ENCODE data around the gene CKAP2L.
A peak's percentile ranks its signal among the peaks of the same experiment; 100 is the strongest.
"Not testable (repeated sequence)": the region's sequence is repeated elsewhere in the genome, so short reads cannot be mapped to it uniquely, and the experiment has no call there.

CKAP2L gene

DNA sequence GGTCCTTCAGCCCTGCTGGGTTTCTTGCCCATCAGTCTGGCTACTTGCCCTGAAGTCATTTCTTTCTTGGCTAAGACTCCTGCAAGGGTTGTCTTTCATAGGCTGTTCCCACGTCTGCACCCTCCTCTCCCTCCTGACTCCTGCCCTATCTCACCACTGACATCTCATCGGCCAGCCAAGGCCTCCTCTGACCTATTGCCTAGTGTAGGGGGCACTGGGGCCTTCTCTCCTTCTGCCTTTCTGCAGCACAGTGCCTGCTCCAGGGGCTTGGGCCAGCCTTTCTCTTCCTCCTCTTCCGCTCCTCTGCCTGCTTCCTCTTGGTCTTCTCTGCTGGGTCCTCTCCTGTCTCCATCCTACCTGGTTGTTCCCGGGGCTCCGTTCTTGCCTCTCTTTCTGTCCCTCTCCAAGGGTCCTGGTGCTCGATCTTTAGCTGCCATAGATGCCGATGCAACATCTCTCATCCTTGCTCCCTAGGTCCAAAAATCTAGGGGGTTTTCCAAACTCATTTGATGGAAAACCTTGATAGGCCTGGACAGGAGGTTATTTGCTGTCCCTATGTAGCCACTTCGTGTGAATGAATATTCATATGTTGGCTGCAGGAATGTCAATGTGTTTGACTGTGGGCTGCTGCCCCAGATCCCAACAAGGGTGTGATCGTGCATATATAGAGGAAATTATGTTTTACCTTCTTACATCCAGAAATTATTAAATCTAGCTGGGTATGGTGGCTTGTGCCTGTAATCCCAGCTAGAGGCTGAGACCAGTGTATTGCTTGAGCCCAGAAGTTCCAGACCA is 53.3 kb downstream of the CKAP2L start:
- DNase-seq (ENCODE audit: low read depth in 1 of 2, low spot score in 1 of 2), result no peak

DNA sequence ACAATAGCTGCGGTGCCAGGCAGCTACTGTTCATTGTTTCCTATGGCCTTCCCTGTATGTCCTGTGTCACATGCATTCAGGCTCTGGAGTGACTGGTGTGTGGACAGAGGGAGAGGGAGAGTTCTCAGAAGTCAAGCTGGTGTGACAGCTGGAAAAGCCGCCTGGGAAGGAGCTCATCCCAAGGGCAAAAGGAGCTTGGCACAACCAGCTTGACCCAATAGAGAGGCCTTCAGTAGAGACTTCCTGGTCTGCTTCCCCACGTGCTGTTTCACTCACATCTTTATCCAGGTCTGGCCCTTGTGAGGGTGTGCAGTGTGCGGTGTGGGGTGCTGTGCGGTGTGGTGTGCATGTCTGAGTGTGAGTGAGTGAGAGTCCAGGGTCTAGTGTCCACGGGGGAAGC is 54.7 kb downstream of the CKAP2L start:
- no peak for DNase-seq (ENCODE audit: low read depth in 1 of 2, low spot score in 1 of 2)

DNA sequence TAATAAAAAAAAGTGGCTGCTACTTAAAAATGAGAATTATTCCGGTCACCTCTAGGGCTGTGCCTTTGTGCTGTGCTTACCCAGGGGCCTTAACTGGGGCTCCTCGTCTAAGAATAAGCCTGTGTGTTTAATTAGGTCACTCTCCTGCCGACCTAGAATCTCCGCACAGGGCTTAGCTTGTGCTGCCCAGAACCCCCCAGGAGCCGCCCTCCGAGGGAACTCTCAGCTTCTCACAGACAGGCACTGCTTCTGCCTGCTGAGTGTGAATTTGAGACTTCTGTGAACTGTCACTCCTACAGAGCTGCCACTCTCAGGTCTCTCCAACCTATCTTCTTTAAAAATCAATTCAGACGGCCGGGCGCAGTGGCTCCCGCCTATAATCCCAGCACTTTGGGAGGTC is 55.4 kb downstream of the CKAP2L start:
- DNase-seq (ENCODE audit: low read depth in 1 of 2, low spot score in 1 of 2), result no peak

DNA sequence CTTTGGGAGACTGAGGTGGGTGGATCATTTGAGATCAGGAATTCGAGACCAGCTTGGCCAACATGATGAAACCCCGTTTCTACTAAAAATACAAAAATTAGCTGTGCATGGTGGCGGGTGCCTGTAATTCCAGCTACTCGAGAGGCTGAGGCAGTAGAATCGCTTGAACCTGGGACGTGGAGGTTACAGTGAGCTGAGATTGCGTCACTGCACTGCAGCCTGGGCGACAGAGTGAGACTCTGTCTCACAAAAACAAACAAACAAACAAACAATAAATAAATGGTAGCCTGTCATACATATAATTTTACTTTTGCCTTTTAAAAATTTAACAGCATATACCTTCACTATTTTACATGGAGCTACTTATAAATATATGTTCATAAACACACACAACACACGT is 57.5 kb downstream of the CKAP2L start:
- not testable (repeated sequence) for DNase-seq (ENCODE audit: low read depth in 1 of 2, low spot score in 1 of 2)

DNA sequence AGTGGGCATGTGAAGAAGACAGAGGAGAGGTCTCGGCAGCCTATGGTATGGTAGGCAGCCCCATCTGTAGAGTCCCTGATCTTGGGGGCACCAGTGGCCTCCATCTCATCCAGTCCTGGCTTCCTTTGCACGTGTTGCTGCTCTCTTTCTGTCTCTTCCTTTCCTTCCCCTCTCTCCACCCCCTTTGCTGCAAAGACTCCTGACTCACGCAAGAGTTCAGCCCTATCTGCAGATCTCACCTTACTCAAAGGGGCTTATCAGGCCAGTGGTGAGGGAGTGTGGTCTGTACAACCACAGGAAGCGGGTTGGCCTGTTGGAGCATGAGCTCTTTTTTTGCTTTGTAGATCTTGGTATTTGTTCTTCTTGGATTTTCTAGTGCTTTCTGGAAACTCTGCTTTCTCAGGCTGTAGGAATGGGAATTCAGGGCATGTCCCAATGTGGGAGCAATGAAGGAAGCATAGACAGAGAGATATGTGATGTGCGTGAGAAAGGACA is 58.2 kb downstream of the CKAP2L start:
- no peak for DNase-seq (ENCODE audit: low read depth in 1 of 2, low spot score in 1 of 2)

DNA sequence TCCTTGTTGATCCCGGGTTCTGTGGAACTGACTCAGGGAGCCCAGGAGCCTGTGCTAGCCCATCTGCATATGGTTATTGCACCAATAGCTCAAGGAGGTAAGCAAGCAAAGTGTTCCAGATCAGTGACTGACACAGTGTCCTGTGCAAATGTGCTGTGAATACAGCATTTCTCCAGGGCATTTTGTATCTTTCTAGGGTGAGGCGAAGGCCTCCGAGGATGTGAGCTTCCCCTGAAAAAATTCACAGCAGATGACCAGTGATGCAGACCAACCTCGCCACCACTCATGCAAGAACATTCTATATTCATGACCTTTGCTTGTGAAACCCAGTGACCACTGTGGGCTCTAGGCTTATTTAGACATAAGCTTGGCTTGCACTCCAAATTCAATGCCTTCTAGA is 58.8 kb downstream of the CKAP2L start:
- DNase-seq (ENCODE audit: low read depth in 1 of 2, low spot score in 1 of 2), result no peak

DNA sequence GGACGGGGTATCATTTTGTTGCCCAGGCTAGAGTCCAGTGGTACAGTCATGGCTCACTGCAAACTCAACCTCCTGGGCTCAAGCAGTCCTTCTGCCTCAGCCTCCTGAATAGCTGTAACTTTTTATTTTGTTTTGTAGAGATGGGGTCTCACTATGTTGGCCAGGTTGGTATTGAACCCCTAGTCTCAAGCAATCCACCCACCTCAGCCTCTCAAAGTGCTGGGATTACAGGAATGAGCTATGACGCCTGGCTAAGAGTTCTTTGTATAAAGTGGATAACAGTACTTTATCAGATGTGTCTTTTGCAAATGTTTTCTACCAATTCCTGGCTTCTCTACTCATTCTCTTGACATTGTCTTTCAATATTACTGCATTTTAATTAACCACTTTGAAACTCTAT is 60.7 kb downstream of the CKAP2L start:
- DNase-seq (ENCODE audit: low read depth in 1 of 2, low spot score in 1 of 2), result no peak

DNA sequence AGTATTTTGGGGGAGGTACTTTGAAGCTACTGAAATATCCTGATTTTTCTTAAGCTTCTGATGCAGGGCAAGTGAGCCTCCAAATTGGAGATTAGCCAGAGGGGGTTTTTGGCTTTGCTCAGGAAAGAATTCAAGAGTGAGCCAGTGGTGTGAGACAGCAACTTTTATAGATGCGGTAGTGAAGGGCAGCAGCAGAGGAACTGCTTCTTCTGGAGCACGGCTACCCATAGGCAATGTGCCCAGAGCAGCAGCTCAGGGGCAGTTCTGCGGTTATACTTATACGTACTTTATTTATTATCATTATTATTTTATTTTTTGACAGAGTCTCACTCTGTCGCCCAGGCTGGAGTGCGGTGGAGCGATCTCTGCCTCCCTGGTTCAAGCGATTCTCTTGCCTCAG is 63.4 kb downstream of the CKAP2L start:
- DNase-seq (ENCODE audit: low read depth in 1 of 2, low spot score in 1 of 2), result no peak

DNA sequence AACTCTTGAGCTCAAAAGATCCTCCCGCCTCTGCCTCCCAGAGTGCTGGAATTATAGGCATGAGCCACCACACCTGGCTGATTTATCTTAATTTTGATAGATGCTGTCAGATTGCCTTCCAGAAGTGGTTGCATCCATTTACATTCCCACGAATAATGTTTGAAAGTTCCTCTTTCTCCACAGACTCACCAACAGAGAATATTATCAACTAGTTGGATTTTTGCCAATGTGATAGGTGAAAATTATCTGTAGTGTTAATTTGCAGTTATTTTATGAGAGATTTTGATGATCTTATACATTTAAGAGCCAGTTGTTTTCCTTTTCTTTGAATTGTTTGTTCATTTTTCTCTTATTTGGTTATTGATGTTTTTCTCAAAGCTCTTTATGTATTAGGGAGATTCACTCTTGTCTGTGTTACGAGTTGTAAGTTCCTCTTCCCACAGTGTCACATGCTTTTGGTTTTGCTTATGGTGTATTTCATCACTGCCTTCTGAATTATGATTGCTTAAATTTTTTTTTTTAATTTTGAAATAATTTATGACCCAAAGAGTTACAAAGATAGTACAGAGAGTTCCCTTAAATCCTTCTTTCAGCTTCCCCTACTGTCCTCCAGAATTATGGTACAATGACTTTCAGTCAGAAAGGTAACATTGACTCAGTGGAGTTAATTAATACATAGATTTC is 64.3 kb downstream of the CKAP2L start:
- no peak for DNase-seq (ENCODE audit: low read depth in 1 of 2, low spot score in 1 of 2)

DNA sequence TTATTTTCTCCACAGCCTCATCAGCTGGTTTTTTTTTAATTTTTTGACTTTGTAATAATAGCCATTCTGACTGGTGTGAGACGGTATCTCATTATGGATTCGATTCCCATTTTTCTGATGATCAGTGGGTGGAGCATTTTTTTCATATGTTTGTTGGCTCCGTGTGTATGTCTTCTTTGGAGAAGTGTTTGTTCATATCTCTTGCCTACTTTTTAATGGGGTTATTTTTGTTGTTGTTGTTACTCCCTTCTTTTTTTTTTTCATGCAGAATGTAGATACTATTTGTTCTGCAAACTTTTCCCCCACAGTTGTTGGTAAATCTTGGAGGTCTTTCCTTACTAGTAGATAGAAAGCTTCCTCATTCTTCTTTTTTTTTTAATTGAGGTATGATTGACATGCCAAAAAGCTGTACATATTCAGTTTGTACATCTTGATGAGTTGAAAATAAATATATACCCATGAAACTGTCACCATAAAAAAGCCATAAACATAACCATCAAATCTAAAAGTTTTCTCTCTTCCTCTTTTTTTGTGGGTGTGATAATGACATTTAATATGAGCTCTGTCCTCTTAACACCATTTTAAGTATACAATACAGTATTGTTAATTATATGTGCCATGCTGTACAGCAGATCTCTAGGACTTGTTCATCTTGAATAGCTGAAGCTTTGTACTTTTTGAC is 65.4 kb downstream of the CKAP2L start:
- DNase-seq (ENCODE audit: low read depth in 1 of 2, low spot score in 1 of 2), result no peak

DNA sequence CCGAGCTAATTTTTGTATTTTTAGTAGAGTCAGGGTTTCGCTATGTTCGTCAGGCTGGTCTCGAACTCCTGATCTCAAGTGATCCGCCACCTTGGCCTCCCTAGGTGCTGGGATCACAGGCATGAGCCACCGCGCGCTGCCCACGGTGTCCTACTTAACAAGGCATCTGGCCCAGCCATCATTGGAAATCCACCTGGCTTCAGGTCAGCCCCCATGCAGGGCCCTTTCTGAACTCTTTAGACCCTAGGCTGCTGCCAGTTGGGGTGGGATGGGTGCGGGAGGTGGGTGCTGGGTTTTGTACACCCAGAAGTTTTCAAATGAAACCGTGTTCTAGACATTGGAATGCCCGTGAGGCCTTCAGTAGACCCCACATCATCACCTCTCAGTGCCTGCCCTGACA is 70.2 kb downstream of the CKAP2L start:
- no peak for DNase-seq (ENCODE audit: low read depth in 1 of 2, low spot score in 1 of 2)

DNA sequence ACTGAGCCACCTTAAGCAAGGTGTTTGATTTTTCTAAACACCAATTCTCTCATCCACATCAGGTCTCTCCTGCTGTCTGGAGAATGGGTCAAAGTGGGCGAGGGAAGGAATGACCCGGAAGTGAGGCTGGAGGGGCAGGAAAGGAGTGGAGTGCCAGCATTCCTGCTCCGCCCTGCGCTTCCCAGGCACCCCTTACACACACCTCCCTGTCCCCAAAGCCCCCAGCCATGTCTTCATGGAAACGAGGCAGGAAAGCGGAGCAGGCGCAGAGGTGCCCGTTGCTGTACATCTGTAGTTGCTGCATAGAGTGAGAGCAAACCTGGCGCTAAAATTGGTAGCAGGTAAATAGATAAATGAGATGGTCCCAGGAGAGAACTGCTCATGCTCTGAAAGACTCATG is 70.8 kb downstream of the CKAP2L start:
- DNase-seq (ENCODE audit: low read depth in 1 of 2, low spot score in 1 of 2), result no peak

DNA sequence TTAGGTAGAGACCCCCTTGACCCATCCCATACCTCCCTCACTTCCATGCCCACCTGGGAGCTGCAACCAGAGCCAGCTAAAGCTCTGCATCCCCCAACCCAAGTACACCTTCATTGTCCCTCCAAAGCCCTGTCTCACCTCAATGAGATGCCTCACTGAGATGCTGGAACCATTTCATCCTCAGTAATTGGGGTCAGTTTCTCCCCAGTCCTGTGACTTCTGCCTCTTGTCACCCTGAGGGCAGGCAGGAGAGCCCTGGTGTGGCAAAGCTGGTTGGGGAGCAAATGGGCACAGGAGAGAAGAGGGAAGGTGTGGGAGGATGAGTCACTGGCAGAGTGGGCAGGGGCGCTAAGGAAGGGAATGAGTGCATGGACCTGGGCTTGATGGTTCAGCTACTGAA is 71.5 kb downstream of the CKAP2L start:
- DNase-seq (ENCODE audit: low read depth in 1 of 2, low spot score in 1 of 2), result no peak

DNA sequence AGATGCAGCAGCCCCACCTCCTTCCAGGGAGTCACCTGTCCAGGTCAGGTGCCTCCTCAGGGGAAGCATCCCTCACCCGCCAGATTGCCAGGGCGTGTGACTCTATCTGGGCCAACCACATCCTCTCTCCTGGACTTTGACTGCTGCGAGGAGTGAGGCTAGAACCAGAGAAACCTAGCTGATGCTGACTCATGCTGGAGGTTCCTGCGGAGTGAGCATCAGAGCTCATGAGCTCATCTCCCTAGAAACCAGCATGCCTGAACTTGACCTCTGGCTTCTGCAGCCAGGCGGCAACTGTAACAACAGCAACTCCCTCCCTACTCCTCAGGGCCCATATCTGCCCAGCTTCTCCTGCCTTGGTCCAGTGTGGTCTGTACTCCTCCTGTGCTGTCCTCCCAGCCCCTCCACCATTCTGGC is 71.9 kb downstream of the CKAP2L start:
- peak; percentile 15 to 18 for DNase-seq (ENCODE audit: low read depth in 1 of 2, low spot score in 1 of 2)

DNA sequence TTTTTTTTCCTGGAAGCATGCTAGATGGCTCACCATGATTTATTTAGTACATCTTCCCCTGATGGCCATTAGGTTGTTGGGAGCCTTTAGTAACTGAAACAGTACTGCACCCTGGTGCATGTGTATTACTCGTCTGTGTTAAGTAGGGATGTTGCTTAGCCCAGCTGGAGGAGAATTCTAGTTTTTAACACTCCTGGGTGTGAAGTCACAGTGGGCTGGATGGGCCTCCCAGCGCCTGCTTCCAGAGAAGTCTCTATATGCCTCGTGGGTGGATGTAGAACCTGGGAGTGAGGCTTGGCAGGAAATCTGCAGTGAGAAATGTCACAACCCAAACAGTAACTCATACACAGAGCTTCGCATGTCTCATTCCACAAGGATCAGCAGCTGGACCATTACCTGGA is 72.5 kb downstream of the CKAP2L start:
- no peak for DNase-seq (ENCODE audit: low read depth in 1 of 2, low spot score in 1 of 2)

DNA sequence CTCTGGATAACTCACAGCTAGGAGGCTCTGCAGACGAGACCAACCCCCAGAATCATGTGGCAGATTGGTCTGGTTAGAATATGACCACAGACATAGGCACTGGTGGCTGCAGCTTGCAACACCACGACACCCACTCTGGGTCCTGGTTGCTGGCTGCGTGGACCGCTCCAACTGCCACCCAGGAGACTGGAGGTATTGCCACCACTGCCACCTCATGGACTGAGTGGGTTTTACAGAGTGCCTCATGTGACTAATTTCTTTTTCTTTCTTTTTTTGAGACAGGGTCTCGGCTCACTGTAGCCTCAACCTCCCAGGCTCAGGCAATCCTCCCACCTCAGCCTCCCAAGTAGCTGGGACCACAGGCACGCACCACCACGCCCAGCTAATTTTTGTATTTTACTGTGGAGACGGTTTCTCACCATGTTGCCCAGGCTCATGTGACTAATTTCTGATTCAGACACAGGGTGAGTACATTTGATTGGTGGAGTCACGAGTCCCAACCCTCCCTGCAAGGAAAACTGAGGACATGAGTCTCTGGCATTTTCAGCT is 73.5 kb downstream of the CKAP2L start:
- DNase-seq (ENCODE audit: low read depth in 1 of 2, low spot score in 1 of 2), result peak; percentile 35 to 39

DNA sequence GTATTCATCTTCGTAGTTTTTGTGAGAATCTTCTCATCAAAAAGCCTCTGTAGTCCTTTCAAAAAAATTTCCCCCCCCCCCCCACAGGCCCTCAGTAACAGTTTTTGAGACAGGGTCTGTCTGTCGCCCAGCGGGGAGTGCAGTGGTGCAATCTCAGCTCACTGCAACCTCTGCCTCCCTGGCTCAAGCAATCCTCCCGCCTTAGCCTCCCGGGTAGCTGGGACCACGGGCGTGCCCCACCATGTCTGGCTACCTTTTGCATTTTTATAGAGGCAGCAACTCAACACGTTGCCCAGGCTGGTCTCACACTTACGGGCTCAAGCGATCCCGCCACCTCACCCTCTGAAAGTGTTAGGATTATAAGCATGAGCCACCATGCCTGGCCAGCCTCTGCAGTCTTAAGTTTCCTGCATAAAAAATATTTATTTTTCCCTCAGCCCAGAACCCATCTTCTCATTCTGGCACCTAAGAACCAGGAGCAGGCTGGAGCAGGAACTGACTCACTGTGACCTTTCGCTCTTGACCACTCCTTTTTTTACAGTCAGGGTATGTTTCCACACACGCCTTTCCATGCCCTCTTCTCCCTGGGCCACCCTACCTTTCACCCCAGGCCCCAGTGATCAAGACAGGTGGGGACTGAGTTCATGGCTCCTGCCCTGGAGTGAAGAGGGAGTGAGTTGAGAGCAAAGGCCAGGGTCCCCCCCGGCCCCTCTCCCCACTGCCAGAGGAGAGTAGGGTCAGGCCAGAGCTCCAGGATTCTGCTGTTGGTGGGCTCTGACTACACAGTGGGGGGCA is 76.1 kb downstream of the CKAP2L start:
- DNase-seq (ENCODE audit: low read depth in 1 of 2, low spot score in 1 of 2), result no peak

DNA sequence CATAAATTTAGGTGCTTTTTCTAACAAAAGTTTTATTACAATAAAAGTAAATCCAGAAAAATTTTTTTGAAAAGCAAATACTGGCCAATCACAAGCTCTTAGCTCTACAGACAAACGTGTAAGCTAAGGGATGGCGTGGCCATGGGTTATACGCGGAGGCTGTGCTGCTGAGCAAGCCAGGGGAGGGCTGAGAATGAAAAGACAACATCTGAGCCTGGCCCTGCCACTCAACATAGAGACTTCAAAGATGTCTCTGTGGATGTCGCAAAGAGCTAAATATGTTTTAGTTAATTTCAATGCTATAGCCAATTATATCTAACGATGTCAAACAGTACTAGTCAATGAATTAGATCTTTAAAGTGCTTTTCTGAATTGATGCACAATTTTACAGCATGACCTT is 76.9 kb downstream of the CKAP2L start:
- DNase-seq (ENCODE audit: low read depth in 1 of 2, low spot score in 1 of 2), result no peak
